Stimulated activated CD8-positive, alpha-beta memory T cell treated with anti-CD3 and anti-CD28 coated beads, Interleukin-4, amount 100 ng/mL, for 4 hours (primary cell): ENCODE data around the gene ABCC2.
"Not testable (repeated sequence)": the region's sequence is repeated elsewhere in the genome, so short reads cannot be mapped to it uniquely, and the experiment has no call there.

ENCODE experiments used
- DNase-seq, 2 donors: peaks; one replicate each; pipeline ENCODE4 v3.0.0-alpha.2; 2020; ENCODE audit warnings: low read depth in 2 of 2, low spot score in 1 of 2

The ABCC2 gene

GRCh38 chr10:99894613-99895012 lies 112.2 kb downstream of the ABCC2 start:
- DNase-seq, result no peak

- not testable (repeated sequence) for DNase-seq
Observed at GRCh38 chr10:99895066-99895465, 112.6 kb downstream of the ABCC2 start.

GRCh38 chr10:99895867-99896266 lies 113.4 kb downstream of the ABCC2 start:
- DNase-seq, result no peak
